Measurements from ENCODE around the gene DAND5. TPM values are rescaled to one million over a fixed set of nuclear protein-coding genes. Genes with fewer than 3 reads are reported as not detected.

Gene DAND5
- total RNA-seq, 4 donors from 2014 or later = 0.56 TPM; not detected in 3

DNA sequence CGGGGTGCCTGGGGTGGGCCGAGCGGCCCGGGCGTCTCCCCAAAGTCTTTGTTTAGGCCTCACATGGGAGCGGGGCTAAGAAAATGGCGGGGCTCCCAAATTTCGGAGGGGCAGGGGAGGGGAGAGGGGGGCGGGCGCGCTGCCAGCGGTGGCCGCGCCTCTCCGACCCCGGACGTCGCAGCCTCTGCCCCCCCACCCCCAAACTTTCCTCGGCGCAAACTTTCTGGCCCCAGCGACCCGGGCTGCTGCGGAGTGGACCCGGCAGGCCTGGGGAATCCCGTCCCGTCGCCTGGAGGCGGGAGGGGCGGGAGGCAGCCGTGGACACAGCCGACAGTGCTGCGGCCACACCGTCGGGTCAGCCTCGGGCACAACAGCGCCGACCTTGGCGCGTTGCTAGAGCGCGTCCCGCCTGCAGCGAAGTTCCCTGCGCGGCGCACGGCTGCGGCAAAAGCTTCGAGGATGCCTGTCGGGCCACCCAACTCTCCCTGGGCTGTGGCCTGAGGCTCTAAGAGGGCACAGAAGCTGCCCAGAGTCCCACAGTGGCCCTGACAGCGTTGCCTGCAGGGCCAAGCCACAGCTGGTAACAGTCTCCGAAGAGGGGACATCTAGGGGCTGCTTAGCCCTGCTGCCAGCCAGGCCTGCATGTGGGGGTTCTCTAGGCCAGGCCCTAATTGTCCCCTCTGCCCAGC, 27.2 kb downstream of the DAND5 start:
- TF ChIP-seq, protein P1, sequence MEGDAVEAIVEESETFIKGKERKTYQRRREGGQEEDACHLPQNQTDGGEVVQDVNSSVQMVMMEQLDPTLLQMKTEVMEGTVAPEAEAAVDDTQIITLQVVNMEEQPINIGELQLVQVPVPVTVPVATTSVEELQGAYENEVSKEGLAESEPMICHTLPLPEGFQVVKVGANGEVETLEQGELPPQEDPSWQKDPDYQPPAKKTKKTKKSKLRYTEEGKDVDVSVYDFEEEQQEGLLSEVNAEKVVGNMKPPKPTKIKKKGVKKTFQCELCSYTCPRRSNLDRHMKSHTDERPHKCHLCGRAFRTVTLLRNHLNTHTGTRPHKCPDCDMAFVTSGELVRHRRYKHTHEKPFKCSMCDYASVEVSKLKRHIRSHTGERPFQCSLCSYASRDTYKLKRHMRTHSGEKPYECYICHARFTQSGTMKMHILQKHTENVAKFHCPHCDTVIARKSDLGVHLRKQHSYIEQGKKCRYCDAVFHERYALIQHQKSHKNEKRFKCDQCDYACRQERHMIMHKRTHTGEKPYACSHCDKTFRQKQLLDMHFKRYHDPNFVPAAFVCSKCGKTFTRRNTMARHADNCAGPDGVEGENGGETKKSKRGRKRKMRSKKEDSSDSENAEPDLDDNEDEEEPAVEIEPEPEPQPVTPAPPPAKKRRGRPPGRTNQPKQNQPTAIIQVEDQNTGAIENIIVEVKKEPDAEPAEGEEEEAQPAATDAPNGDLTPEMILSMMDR (IDR thresholded peaks at IDR 0.05) = no peak
- ATAC-seq (ENCODE audit: low FRiP score) = peak; percentile 26
- DNase-seq (ENCODE audit: low spot score) = no peak

DNA sequence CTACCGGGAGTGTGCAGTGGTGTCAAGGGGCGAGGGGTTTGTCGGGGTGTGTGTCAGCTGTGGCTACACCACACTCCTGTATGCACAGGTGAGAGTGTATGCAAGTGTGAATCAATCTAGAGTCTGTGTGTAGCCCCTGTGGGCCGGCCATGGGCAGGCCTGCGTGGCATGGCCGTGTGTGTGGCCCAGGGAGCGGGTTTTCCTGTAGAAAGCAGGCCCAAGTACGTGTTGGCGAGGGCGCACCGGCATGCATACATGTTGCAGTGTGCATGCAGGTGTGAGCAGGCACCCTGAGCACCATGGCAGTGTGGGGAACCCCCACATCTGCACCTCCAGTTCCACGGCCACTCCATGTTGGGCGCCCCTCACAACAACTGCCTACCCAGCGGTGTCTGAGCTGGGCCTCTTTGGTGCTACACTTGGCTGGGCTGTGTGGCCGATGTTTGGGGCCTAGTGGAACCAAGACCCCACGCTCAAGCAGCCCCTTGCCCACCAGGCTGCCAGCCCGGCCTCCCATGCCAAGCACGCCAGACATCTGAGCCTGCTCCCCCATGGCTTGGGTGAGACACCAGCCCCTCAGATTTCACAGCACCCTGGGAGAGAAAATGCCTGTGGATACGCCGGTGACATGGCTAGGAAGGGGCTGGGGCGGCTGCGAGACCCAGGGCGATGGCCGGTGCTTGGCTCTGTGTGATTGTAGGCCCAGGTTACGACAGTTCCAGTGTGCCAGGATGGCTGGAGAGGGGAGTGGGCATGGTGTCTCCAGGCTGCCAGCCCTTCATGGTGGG, 28.0 kb downstream of the DAND5 start:
- DNase-seq (ENCODE audit: low spot score) (no peak), ATAC-seq (ENCODE audit: low FRiP score) (no peak)
- TF ChIP-seq, protein P1 (IDR thresholded peaks at IDR 0.05) = no peak

- TF ChIP-seq, protein P1 (IDR thresholded peaks at IDR 0.05) = no peak
- DNase-seq (ENCODE audit: low spot score) (no peak), ATAC-seq (ENCODE audit: low FRiP score) (no peak)
Observed at GRCh38 chr19:12997967-12998940, 28.9 kb downstream of the DAND5 start.

- ATAC-seq (ENCODE audit: low FRiP score) (no peak), DNase-seq (ENCODE audit: low spot score) (no peak)
- TF ChIP-seq, protein P1 (IDR thresholded peaks at IDR 0.05) = no peak
Observed at GRCh38 chr19:13001166-13001501, 31.8 kb downstream of the DAND5 start.

DNA sequence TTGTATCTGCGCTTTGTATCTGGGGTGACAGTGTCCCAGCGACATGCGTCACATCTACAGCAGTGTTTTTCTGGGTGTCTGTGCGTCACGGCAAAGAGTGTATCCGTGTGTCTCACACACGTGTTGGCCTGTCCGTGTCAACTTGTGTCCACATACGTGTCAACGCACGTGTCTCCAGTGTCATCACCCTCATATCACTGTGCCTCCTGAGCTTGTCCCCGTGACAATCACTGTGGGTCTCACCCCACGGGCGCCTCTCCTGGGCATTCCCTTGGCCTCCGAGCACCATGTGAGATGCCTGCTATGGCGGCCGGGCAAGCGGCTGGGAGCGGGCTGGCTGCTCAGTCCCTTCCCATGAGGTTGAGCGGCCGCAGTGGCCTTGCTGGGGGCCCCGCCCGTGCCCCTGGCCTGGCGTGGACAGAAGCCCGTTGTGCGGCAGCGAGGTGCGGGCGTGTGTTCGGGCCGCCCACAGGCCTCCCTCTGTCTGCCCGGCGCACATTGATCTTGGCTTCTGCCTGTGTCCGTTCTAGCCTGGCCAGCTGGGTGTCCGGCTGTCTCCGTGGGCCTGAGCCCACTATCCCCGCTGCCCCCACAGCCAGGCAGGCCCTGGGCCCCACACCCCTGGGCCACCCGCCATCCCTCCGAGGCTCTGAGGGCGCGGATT, 32.3 kb downstream of the DAND5 start:
- peak; percentile 28 for ATAC-seq (ENCODE audit: low FRiP score)
- DNase-seq (ENCODE audit: low spot score) = no peak
- TF ChIP-seq, protein P1 (IDR thresholded peaks at IDR 0.05) = no peak

DNA sequence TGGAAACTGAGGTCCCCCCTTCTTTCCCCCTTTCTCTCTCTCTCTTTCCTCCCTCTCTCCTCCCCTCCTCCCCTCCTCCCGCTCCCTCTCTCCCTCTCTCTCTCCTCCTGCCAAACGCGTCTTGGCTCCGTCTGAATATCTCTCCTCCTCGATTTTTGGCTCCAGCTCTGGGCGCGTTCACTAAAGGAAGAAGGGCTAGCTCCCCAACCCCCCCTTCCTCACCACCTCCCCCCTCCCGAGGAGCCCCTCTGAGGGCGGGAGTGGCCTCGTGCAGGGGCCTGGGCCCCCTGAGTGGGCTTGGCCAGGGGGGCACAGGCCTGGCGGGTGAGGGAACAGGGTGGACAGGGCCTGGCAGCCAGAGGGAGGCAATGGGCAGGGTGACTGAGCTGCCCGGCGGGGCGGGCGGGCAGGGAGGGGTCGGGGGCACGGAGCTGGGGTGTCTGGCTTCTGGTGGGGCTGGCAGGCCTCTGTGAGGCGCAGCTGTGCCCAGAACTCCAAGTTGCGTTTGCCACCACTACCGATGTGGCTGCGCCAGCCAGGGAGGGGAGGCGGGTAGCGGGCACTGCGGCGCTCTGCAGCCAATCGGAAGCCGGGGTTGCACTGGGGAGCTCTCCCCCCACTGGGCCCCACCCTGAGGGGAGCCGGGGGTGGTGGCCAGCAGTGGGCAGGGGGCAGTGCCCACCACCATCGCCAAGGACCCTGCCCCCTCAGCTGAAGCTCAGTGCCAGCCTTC, 33.0 kb downstream of the DAND5 start:
- TF ChIP-seq, protein P1 (IDR thresholded peaks at IDR 0.05) = no peak
- DNase-seq (ENCODE audit: low spot score) (no peak), ATAC-seq (ENCODE audit: low FRiP score) (peak; percentile 71)
